Heart right ventricle (tissue), 16 donors: ENCODE data around the gene AKR1C1. TPM values are rescaled to one million over a fixed set of nuclear protein-coding genes. Genes with fewer than 3 reads are reported as not detected.
"Not testable (repeated sequence)": the region's sequence is repeated elsewhere in the genome, so short reads cannot be mapped to it uniquely, and the experiment has no call there.

Experiments
- ATAC-seq, 8 donors: fragments of 200-7000 bp; cut with Tn5 transposase; one replicate each; pipeline ENCODE4 v1.9.1; 2020; ENCODE audit warnings: mild to moderate bottlenecking in 8 of 8, moderate library complexity in 8 of 8, moderate number of reproducible peaks in 1 of 8
- DNase-seq, 2 donors: peaks; one replicate each; pipeline ENCODE4 v3.0.0-alpha.2; 2020
- H3K27ac ChIP-seq, 10 donors: fragments of 200-600 bp; sonication (generic) in 2 of 10; one replicate each; pipeline versions ENCODE4 v1.5.0 to v1.8.0; 2020 to 2022; ENCODE audit warnings: mild to moderate bottlenecking in 3 of 10
- H3K27me3 ChIP-seq, 7 donors: fragments of 200-600 bp; one replicate each; pipeline ENCODE4 v1.8.0; 2021 to 2022; ENCODE audit warnings: mild to moderate bottlenecking in 2 of 7
- H3K36me3 ChIP-seq, 9 donors: fragments of 200-600 bp; sonication (generic) in 1 of 9; one replicate each; pipeline versions ENCODE4 v1.5.0 to v1.8.0; 2020 to 2022; ENCODE audit warnings: mild to moderate bottlenecking in 2 of 9
- H3K4me1 ChIP-seq, 9 donors: fragments of 200-600 bp; sonication (generic) in 1 of 9; one replicate each; pipeline versions ENCODE4 v1.5.0 to v1.8.0; 2020 to 2022; ENCODE audit warnings: mild to moderate bottlenecking in 4 of 9
- H3K4me3 ChIP-seq, 10 donors: fragments of 200-600 bp; sonication (generic) in 2 of 10; one replicate each; pipeline versions ENCODE4 v1.5.0 to v1.8.0; 2020 to 2022; ENCODE audit warnings: mild to moderate bottlenecking in 7 of 10, moderate library complexity in 2 of 10
- H3K9me3 ChIP-seq, 11 donors: fragments of 200-600 bp in 10 of 11; sonication (generic) in 2 of 11; one replicate each; pipeline versions ENCODE4 v1.5.0 to v1.8.0; 2013 to 2022; ENCODE audit warnings: mild to moderate bottlenecking in 2 of 11, control low read depth in 1 of 11, moderate library complexity in 1 of 11
- CTCF ChIP-seq, 9 donors: fragments of 200-600 bp; sonication (generic) in 2 of 9; IDR thresholded peaks; one replicate each; pipeline versions ENCODE4 v1.5.0 to v1.8.0; 2021 to 2022; ENCODE audit warnings: antibody characterized with exemption in 9 of 9, mild to moderate bottlenecking in 5 of 9, moderate library complexity in 1 of 9
- WGBS, 2 donors: extraction: QIAGEN DNeasy Blood & Tissue Kit; methylation state at CpG; one replicate each; pipeline ENCODE4 v1.1.7; 2013; ENCODE audit warnings: inconsistent platforms in 1 of 2; 5-methylcytosine and 5-hydroxymethylcytosine counted together
- intact Hi-C, 10 donors: fragments of 100-400 bp; cut with DNase I; formaldehyde crosslinking; loops; one replicate each; pipeline versions ENCODE4 v1.11.1 to v1.14.2; 2022
- polyA plus RNA-seq, 2 donors: library from polyadenylated mRNA; stranded (reverse); fragments of 200-250 nt; gene quantifications; one replicate each; pipeline ENCODE4 v1.2.3, GENCODE V29; 2013
- total RNA-seq, 10 donors: library from RNA; stranded (reverse); fragmentation: NEBNext Ultra II Directional in 3 of 10; extraction: Animal tissue kit (Norgen Biotek cat#: 25700) in 3 of 10; gene quantifications; one replicate each; pipeline versions ENCODE4 v1.2.1 to v1.2.4, GENCODE V29; 2021 to 2023
- donor health status: Arrhythmogenic right ventricular cardiomyopathy.
- donor health status: ischemic (EF 13 %, LVEDD 7.1; RV severe dilation, severe dysfunction).
- donor health status: healthy with polysubstance abuse.
- donor health status: DM: no; HTN: yes; CAD: no.
- donor health status: DM: no; HTN: no; CAD: no.
- donor health status: ischemic (EF 25% LVEDD 6.9; RV normal size, moderate dysfunction).
- donor health status: ischemic (EF 25% LVEDD 5.7; RV mildly dilated, moderate dysfunction).
- donor health status: healthy.
- donor health status: DM: yes; HTN: yes; CAD: no.
- donor health status: Ischemic cardiomyopathy.
- donor health status: ischemic (EF 35%, LVEDD 5.7; RV mildly dilated, moderate dysfunction).
- donor health status: nonischemic (EF 11% LVEDD 7.7; RV severe dilation, severe dysfunction).
- donor health status: DM: yes; HTN: yes; CAD: no.
- donor health status: PGD.
- donor health status: ischemic (EF 29% LVEDD 5.4; RV normal size, mild dysfunction).
- donor health status: nonischemic (EF 23%, LVEDD 6.1; RV moderate dilation, normal function).

AKR1C1 gene
- total and polyA plus RNA-seq, 12 donors = 6.6 to 131 (median 15.5) TPM

GRCh38 chr10:5023177-5023805, 60.1 kb downstream of the AKR1C1 start:
- Histone ChIP-seq H3K4me1 (peaks cover 0 to 28% (median 22%) of the 10 kb centered on the region in 9 donors), H3K27ac (no peak overlapping the region), H3K4me3 (no peak overlapping the region), H3K9me3 (peaks cover 0 to 6% (median 0%) of the 10 kb centered on the region in 11 donors), H3K27me3 (no peaks in the 10 kb centered on the region), H3K36me3 (no peaks in the 10 kb centered on the region)
- intact Hi-C loops = loop anchor here in 2 of 10 donors (10.0 kb wide), 2 partner anchors 52 to 262 kb away; no protein-coding TSS in a partner anchor
- TF ChIP-seq CTCF (IDR thresholded peaks at IDR 0.05) = no peak
- ATAC-seq (no peak), DNase-seq (no peak)
- 65 to 74% methylated on average over 4 of the region's 4 CpGs for WGBS, 2 donors

- not testable (repeated sequence) for H3K27ac ChIP-seq, DNase-seq
- intact Hi-C loops = loop anchor here in 2 of 10 donors (10.0 kb wide), 2 partner anchors 49 to 259 kb away; no protein-coding TSS in a partner anchor
Measured at GRCh38 chr10:5025461-5025881, 62.3 kb downstream of the AKR1C1 start.

GRCh38 chr10:5030989-5031388, 67.8 kb downstream of the AKR1C1 start:
- DNase-seq (no peak), ATAC-seq (no peak)
- TF ChIP-seq CTCF (IDR thresholded peaks at IDR 0.05) = no peak
- Histone ChIP-seq H3K27me3 (no peaks in the 10 kb centered on the region), H3K4me1 (peaks cover 0 to under 1% (median 0%) of the 10 kb centered on the region in 9 donors), H3K9me3 (peaks cover 0 to 69% (median 25%) of the 10 kb centered on the region in 11 donors), H3K27ac (no peak overlapping the region), H3K36me3 (no peaks in the 10 kb centered on the region), H3K4me3 (no peak overlapping the region)
- WGBS, 2 donors = 89 to 94% methylated on average over 1 of the region's 1 CpG
- intact Hi-C loops = no loop called here

More at GRCh38 chr10:5025461-5025881, 62.3 kb downstream of the AKR1C1 start:
- H3K27me3 ChIP-seq, H3K4me1 ChIP-seq, H3K4me3 ChIP-seq, H3K36me3 ChIP-seq: not testable (repeated sequence)
- peak in 4 of 8 donors; percentile 49 to 86 (median 70) for ATAC-seq
- H3K9me3 ChIP-seq = peaks cover 0 to 19% (median 5%) of the 10 kb centered on the region in 11 donors

GRCh38 chr10:5031588-5031987, 68.4 kb downstream of the AKR1C1 start:
- H3K27ac ChIP-seq, H3K4me1 ChIP-seq, H3K36me3 ChIP-seq, intact Hi-C loops, H3K27me3 ChIP-seq, DNase-seq, H3K4me3 ChIP-seq, ATAC-seq: not testable (repeated sequence)
- 80 to 85% methylated on average over 4 of the region's 4 CpGs for WGBS, 2 donors
- peaks cover 0 to 70% (median 25%) of the 10 kb centered on the region in 11 donors for H3K9me3 ChIP-seq

- H3K27me3 ChIP-seq, H3K4me3 ChIP-seq, H3K27ac ChIP-seq, H3K4me1 ChIP-seq, H3K36me3 ChIP-seq, DNase-seq, ATAC-seq, intact Hi-C loops: not testable (repeated sequence)
- WGBS, 2 donors = 91 to 92% methylated on average over 20 to 22 of the region's 22 CpGs
- H3K9me3 ChIP-seq = peaks cover 0 to 74% (median 27%) of the 10 kb centered on the region in 11 donors
Measured at GRCh38 chr10:5032444-5032843, 69.2 kb downstream of the AKR1C1 start.

Other genes starting within 250 kb of the AKR1C1 start
- gene AKR1E2, start 137.2 kb upstream of the AKR1C1 start, total RNA-seq = 1 to 10 TPM; 2.0 to 6.5 (median 4.8) TPM
- gene AKR1E2, start 137.2 kb upstream of the AKR1C1 start, polyA plus RNA-seq = 1 to 10 TPM; 1.2 to 3.0 TPM
- 10 to 100 TPM in 8 of 10 donors, 1 to 10 TPM in 2; 4.5 to 44.4 (median 20.5) TPM for gene AKR1C2, start 40.4 kb downstream of the AKR1C1 start, total RNA-seq
- 10 to 100 TPM; 13.4 to 25.8 TPM for gene AKR1C2, start 40.4 kb downstream of the AKR1C1 start, polyA plus RNA-seq
- gene AKR1C3, start 131.0 kb downstream of the AKR1C1 start, total RNA-seq = 10 to 100 TPM in 9 of 10 donors, 1 to 10 TPM in 1; 8.2 to 30.6 (median 18.9) TPM
- gene AKR1C3, start 131.0 kb downstream of the AKR1C1 start, polyA plus RNA-seq = 10 to 100 TPM; 23.2 to 27.8 TPM
- gene AKR1C8, start 221.7 kb downstream of the AKR1C1 start, total RNA-seq = under 1 TPM in 2 of 10 donors, not detected in 8; 0.39 to 0.51 TPM
- under 1 TPM in 1 of 2 donors, not detected in 1; 0.04 TPM for gene AKR1C8, start 221.7 kb downstream of the AKR1C1 start, polyA plus RNA-seq
- not detected for gene AKR1C4, start 233.4 kb downstream of the AKR1C1 start, total RNA-seq
- gene AKR1C4, start 233.4 kb downstream of the AKR1C1 start, polyA plus RNA-seq = not detected